ENCODE measurements around the gene PIK3R3.

The PIK3R3 gene

DNA sequence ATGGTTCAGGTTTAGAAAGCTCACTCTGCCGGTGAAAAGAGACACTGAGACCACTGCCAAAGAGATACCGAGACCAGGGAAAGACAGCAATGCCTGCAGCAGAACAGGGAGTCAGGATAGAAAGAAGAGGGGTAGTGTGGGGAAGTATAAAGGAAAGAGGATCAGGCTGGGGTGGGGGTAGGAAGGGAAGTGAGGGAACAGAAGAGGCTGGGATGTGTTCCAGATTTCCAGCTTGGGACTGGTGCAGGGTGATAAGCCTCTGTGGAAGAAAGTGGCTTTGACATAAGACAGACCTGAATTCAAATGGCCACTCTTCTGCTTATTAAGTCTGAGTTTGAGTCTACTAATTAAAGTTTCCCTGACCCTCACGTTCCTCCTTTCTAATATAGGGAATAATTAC is 105.9 kb downstream of the PIK3R3 start:
- no peak for DNase-seq (ENCODE audit: low read depth in 3 of 3)

- no peak for DNase-seq (ENCODE audit: low read depth in 3 of 3)
Observed at GRCh38 chr1:46021046-46021996, 111.1 kb downstream of the PIK3R3 start.

- DNase-seq (ENCODE audit: low read depth in 3 of 3): no peak
Observed at GRCh38 chr1:46020010-46020409, 112.4 kb downstream of the PIK3R3 start.

GRCh38 chr1:46019348-46019747 is 113.1 kb downstream of the PIK3R3 start:
- DNase-seq (ENCODE audit: low read depth in 3 of 3): no peak

DNA sequence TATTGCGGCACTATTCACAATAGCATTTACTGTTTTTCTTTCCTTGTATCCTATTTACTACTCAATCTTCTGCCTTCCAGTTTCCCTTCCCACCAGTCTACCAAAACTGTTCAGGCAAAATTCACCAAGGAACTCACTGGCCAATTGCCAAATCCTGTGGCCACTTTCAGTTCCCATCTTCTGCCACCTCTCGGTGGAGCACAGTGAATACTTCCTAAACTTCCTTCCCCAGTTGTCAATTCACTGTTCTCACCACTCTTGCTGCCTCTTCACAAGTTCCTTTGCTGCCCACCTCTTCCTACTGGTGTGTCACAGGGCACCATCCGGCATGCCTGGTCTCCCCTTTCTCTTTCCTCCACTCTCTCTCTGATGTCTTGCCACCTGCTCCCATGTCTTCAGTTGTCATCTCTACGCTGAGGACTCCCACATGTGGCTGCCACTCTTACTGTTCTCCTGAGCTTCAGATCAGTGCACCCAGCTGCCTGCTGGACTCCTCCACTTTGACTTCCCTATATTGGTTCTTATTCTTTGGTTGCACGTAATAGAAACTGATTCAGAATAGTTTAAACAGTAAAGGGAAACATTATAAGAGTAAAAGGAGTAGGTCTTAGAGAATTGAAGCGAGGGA is 114.4 kb downstream of the PIK3R3 start:
- no peak for DNase-seq (ENCODE audit: low read depth in 3 of 3)

DNA sequence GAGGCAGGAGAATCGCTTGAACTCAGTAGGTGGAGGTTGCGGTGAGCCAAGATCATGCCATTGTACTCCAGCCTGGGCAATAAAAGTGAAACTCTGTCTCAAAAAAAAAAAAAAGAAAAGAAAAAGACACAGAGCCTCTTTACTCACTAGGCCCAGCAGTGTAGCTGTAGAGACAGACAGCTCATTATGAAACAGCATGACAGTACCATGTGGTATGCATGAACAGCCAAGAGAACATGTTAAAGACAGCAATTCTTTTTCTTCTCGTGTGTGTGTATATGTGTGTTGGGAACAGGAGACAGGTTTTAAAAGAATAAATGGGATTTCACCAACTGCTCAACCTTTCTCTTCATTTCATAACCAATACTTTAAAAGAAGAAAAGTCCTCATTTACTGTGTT is 118.8 kb downstream of the PIK3R3 start:
- no peak for DNase-seq (ENCODE audit: low read depth in 3 of 3)

DNA sequence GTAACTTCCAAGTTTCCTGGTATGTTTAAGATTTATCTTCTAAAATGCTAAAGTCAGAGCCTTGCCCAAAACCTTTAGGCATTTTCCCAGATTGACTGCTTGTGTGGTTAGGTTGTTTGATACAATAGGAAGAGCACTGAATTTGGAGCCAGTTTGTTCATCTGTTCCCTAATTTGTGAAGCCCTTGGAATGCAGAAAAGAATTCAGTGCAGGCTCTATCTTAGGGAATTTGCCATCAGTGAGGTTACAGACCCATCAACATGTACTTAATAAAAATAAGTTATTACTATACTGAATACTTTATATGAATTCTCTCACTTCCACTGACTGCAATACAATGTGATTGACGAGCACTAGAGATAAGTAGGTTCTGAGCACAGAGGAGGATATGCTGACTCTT is 120.2 kb downstream of the PIK3R3 start:
- DNase-seq (ENCODE audit: low read depth in 3 of 3): no peak

DNA sequence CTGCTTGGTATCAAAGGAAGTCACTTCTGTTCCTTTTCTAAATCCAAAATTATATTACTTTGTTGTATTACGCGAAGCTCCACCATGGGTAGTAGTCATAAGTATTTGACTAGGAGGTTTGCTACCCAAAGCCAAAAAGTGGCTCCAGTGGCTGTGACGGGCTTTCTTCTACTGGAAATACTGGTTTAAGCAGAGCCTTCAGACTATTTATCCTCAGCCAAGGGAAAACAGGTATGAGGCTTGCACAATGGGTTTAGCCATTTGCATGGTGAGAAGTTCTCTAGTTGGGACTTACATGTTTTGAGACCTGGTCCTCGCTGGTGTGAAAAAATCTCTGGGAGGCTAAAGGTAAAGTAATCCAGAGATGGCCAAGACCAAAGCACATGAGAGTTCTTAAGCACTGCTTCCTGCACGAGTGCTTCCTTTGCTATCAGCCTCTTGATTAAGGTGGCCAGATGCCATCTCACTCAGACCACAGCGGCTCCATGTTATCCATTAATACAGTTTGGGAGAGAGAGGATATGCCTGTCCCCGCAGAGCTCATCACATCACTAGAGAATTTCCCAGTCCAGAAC is 121.2 kb downstream of the PIK3R3 start:
- DNase-seq (ENCODE audit: low read depth in 3 of 3): no peak

DNA sequence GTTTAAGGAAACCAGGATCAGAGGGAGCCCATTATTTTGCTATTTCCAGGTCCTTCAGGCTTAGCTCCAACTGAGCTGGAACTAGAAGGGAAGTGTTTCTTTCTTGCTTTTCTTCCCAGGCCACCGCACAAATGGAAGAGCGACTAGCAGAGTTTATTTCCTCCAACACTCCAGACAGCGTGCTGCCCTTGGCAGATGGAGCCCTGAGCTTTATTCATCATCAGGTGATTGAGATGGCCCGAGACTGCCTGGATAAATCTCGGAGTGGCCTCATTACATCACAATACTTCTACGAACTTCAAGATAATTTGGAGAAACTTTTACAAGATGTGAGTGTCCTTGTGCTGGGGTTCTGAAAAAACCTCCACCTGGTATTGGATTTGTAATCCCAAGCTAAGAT is 121.8 kb downstream of the PIK3R3 start:
- no peak for DNase-seq (ENCODE audit: low read depth in 3 of 3)

GRCh38 chr1:46008585-46008984 is 123.8 kb downstream of the PIK3R3 start:
- no peak for DNase-seq (ENCODE audit: low read depth in 3 of 3)

DNA sequence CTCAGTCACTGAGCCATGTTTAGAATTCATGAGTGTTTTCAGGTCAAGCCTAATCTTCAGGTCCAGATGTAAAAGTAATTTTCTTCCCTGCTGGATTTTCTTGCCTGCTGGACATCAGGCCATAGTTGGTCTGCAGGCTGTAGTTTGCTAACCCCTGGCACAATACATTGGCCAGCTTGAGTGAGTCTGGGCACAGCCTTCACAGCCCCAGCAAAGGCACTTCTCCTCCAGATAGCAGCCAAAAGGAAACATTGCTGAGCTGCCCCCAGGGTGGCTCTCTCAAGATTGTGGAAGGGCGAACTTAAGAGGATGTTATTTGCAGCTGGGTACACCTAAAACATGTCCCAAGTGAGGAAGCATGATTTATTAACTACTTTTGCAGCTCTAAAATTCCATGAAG is 126.8 kb downstream of the PIK3R3 start:
- DNase-seq (ENCODE audit: low read depth in 3 of 3): no peak

DNA sequence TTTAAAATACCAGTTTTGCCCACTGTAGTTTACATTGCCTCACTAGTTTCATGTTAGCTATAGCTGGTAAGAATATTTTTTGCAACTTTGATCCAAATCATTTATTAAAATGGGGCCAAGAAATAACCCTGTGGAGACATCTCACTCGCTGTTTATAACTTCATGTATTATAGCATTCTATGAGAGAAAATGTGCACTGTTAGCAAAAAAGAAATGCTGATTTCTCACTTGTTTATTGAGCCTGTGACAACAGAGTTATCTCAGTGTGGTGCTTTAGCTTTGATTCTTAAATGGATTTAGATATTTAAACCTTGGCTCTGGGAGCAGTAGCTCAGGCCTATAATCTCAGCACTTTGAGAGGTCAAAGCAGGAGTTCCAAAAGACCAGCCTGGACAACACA is 127.9 kb downstream of the PIK3R3 start:
- no peak for DNase-seq (ENCODE audit: low read depth in 3 of 3)

- no peak for DNase-seq (ENCODE audit: low read depth in 3 of 3)
Observed at GRCh38 chr1:46003315-46003714, 129.1 kb downstream of the PIK3R3 start.

DNA sequence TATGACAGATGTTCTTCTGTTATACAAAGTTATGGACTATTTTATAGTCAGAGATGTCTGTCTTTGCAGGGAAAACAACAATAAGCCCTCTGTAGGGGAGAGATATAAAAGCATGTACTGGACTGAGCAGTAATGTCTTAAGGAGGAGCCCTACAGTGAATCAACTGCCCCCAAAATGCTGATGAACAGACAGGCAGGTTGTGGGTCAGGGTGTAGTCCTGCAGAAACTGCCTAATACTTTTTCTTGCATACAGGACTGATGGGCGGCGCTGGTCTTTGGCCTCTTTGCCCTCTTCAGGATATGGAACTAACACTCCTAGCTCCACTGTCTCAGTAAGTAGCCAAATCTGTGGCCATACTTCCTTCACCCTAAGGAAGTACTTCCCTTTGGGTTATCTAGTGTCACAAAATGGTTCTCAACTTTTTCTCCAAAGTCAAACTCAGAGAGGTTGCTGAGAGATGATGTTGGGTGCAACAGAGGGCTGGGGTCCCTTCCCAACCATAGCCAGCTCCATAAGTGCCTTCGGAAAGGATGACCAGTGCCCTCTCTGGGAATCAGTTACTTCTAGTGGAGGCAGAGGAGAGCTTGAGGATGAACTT is 129.8 kb downstream of the PIK3R3 start:
- DNase-seq (ENCODE audit: low read depth in 3 of 3): no peak

- DNase-seq (ENCODE audit: low read depth in 3 of 3): no peak
Observed at GRCh38 chr1:46001081-46001785, 131.2 kb downstream of the PIK3R3 start.

GRCh38 chr1:45999507-45999906 is 132.9 kb downstream of the PIK3R3 start:
- DNase-seq (ENCODE audit: low read depth in 3 of 3): no peak

GRCh38 chr1:45998020-45998617 is 134.3 kb downstream of the PIK3R3 start:
- DNase-seq (ENCODE audit: low read depth in 3 of 3): no peak

GRCh38 chr1:45995298-45995697 is 137.1 kb downstream of the PIK3R3 start:
- no peak for DNase-seq (ENCODE audit: low read depth in 3 of 3)

DNA sequence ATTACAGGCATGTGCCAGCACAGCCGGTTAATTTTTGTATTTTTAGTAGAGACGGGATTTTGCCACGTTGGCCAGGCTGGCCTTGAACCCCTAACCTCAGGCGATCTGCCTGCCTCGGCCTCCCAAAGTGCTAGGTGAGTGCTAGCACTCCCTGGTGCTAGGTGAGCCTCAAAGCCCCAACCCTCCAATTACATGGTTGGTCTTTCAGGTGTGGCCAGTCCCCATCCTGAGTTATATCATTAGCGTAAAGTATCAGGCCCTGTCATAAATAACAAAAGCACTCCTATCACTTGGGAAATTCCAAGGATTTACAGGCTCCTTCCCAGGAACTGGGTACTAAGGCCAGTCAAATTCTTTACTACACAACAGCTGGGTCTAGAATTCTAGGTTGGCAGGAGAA is 138.0 kb downstream of the PIK3R3 start:
- no peak for DNase-seq (ENCODE audit: low read depth in 3 of 3)

Measured in stimulated activated CD4-positive, alpha-beta T cell treated with anti-CD3 and anti-CD28 coated beads, TNF-alpha, amount 100 ng/mL, for 24 hours (primary cell).